Measurements from ENCODE around the gene TCEAL7.
"Not testable (repeated sequence)": the region's sequence is repeated elsewhere in the genome, so short reads cannot be mapped to it uniquely, and the experiment has no call there.

TCEAL7 gene, protein sequence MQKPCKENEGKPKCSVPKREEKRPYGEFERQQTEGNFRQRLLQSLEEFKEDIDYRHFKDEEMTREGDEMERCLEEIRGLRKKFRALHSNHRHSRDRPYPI

DNA sequence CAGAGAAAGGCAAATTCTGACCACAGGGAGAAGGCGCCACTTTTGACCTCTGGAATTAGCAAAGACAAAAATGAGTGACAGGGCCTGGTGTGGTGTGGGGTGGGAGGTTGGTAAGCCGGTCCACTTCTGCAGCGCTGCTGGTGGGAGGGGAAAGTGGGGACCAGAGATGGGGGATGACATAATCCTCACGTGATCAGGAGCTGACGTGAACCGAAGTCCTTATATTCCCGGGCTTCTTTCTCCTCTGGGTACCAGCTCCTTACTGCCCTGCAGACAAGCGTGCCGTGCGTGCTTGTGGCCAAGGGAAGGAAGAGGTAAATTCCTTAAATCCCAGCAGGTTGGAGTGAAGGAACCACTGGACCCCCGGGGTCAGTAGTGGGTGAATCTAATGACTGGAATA, at the start of gene TCEAL7:
Gene TCEAL7 (plus strand): TSS at position 249 of the 400 bp plus-strand sequence. CDS start 1,165 bp downstream, outside the sequence.
- no peak within 1 kb of the TSS for H3K27ac ChIP-seq
- no peak for TF ChIP-seq CTCF (conservative IDR thresholded peaks at IDR 0.05)

- H3K27ac ChIP-seq = no peak overlapping the region
- no peak for TF ChIP-seq CTCF (conservative IDR thresholded peaks at IDR 0.05)
Observed at GRCh38 chrX:103293118-103293517, 36.9 kb upstream of the TCEAL7 start.

DNA sequence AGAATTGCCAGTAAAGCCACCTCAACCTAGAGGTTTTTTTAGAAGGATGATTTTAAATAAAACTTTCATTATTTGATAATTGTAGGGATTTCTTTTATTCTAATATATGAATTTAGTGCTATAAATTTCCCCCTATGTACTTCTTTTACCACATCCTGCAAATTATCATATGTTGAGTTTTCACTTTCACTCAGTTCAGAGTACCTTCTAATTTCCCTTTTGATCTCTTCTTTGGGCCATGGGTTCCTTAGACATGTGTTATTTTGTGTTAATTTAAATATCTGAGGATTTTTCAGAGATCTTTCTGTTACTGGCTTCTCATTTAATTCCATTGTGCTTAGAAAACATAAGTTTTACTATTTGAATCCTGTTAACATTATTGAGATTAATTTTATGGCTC, 25.3 kb upstream of the TCEAL7 start:
- H3K27ac ChIP-seq = no peak overlapping the region
- TF ChIP-seq CTCF (conservative IDR thresholded peaks at IDR 0.05) = no peak

DNA sequence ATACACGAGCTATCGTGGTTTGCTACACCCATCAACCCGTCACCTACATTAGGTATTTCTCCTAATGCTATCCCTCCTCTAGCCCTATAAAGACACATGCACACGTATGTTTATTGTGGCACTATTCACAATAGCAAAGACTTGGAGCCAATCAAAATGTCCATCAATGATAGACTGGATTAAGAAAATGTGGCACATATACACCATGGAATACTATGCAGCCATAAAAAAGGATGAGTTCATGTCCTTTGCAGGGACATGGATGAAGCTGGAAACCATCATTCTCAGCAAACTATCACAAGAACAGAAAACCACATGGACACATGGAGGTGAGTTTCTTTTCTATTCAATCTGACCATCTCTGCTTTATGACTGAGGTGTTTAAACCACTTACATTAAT, 24.4 kb upstream of the TCEAL7 start:
- not testable (repeated sequence) for H3K27ac ChIP-seq

DNA sequence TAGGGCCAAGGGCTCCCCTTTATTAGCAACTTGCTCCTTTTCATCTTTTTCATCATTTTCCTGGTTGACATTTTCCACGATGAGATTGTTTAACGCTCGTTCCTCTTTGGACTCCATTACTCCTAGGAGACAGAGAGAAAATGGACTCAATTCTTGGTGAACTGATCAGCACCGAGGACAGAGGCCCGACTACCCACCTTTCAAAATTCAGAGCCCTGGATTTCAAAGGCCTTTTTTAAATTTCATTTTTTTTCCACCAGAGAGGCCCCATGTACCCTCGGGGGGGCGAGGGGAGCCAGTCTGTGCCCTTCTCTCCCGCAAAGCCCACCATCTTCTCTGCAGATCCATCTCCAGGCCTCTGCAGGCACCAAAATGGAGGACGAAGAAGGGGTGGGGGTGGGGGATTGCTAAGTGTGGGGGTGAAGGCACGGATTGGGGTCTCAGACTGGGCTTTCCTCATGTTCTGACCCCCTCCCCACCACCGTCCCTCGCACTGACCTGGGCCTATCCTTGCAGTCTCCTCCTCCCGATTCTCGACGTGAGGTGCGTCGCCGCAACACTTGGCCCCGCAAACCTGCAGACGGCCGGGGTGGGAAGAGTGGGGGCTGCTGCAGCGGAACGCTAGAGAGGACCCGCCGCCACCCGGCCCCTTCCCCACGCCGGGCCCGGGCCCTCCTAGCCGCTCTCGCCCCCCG, 20.0 kb upstream of the TCEAL7 start:
- TF ChIP-seq CTCF (conservative IDR thresholded peaks at IDR 0.05) = no peak
- no peak overlapping the region for H3K27ac ChIP-seq

DNA sequence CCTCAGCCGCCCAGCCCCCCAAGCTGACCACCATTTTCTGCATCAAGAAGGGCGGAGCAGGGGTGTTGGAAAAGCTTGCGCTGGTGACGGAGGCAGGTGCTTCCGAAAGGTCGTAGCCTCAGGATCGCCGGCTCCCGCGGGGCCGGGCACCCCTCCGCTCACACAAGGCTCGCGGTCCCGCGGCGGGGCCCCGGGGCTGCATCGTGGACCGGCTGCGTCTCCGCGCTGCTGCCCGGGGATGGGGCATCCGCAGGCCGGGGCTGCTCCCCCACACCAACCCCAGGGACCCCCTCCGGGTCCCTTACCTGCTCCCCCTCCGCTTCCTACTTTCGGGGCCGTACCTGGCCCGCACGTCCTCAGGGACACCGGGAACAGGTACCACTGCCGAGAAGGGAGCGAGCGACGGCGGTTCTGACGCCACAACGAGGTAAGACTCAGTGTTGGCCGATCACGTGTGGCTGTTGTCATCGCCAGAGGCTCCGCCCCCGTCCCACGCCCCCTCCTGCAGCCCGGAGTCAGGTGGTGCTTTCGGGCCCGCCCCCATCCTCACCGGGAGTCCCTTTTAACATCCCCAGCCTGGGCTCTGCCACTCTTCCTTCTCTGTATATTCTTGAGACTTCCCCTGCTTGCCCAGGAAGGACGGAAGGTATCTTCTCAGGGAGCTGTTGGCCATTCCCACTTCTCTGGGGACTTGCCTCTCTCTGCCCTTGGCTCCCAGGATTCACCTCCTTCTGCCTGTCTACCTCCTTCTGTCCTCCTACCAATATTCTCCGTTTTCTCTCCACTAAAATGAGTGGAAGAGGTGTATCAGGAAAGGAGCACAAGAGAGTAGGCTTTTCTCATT, 19.3 kb upstream of the TCEAL7 start, which contains the start of gene BEX2:
Gene BEX2 (minus strand): TSS at position 436 of the 844 bp plus-strand sequence. CDS start 1,014 bp downstream, outside the sequence.
- no peak within 1 kb of the TSS for H3K27ac ChIP-seq
- TF ChIP-seq CTCF (conservative IDR thresholded peaks at IDR 0.05) = no peak

DNA sequence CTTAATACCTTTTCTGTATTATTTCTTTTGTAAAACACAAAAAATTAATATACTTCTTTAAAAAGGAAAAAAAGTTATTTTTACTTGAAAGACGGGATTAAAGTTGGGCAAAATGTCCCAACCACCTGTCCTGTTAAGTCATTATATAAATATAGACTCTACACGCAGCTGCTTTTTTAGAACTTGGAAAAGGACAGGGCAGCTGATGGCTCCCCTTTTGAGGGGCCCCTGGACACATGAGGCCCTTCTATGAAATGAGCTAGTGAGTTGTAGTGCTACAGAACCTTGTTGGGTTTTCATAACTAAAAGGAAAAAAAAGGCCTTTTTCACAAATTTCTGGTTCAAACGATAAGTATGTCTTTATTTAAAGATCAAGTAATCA, 18.6 kb upstream of the TCEAL7 start:
- no peak for TF ChIP-seq CTCF (conservative IDR thresholded peaks at IDR 0.05)
- no peak overlapping the region for H3K27ac ChIP-seq
